Measurements from ENCODE around the gene TEAD2.
A peak's percentile ranks its signal among the peaks of the same experiment; 100 is the strongest.
"Not testable (repeated sequence)": the region's sequence is repeated elsewhere in the genome, so short reads cannot be mapped to it uniquely, and the experiment has no call there.

Gene TEAD2

GRCh38 chr19:49331616-49332055 lies 30.6 kb downstream of the TEAD2 start:
- peak; percentile 32 to 49 (median 39) for DNase-seq
- no peak overlapping the region for H3K4me3 ChIP-seq (ENCODE audit: insufficient read depth, low read depth, low read length, poor library complexity, severe bottlenecking)
- H3K27ac ChIP-seq (ENCODE audit: insufficient read depth, low read length, poor library complexity, severe bottlenecking), result peak overlapping the region; percentile 7

GRCh38 chr19:49331187-49331586 lies 31.0 kb downstream of the TEAD2 start:
- not testable (repeated sequence) for H3K27ac ChIP-seq (ENCODE audit: insufficient read depth, low read length, poor library complexity, severe bottlenecking); H3K9me3 ChIP-seq (ENCODE audit: control insufficient read depth, low read length); H3K4me3 ChIP-seq (ENCODE audit: insufficient read depth, low read depth, low read length, poor library complexity, severe bottlenecking); H3K36me3 ChIP-seq (ENCODE audit: control insufficient read depth, insufficient read depth, low read length); H3K27me3 ChIP-seq (replicated peaks; ENCODE audit: control insufficient read depth, insufficient read depth, low read length, poor library complexity, severe bottlenecking); DNase-seq
- peaks cover 29% of the 10 kb centered on the region for H3K4me1 ChIP-seq (ENCODE audit: control insufficient read depth, insufficient read depth, low read length, poor library complexity, severe bottlenecking)

More at GRCh38 chr19:49331616-49332055, 30.6 kb downstream of the TEAD2 start:
- H3K27me3 ChIP-seq (replicated peaks; ENCODE audit: control insufficient read depth, insufficient read depth, low read length, poor library complexity, severe bottlenecking), result no peaks in the 10 kb centered on the region
- H3K9me3 ChIP-seq (ENCODE audit: control insufficient read depth, low read length), result no peaks in the 10 kb centered on the region
- H3K36me3 ChIP-seq (ENCODE audit: control insufficient read depth, insufficient read depth, low read length), result no peaks in the 10 kb centered on the region
- H3K4me1 ChIP-seq (ENCODE audit: control insufficient read depth, insufficient read depth, low read length, poor library complexity, severe bottlenecking), result peaks cover 34% of the 10 kb centered on the region

- no peak overlapping the region for H3K4me3 ChIP-seq (ENCODE audit: insufficient read depth, low read depth, low read length, poor library complexity, severe bottlenecking)
- no peaks in the 10 kb centered on the region for H3K36me3 ChIP-seq (ENCODE audit: control insufficient read depth, insufficient read depth, low read length)
- H3K27ac ChIP-seq (ENCODE audit: insufficient read depth, low read length, poor library complexity, severe bottlenecking), result no peak overlapping the region
- no peaks in the 10 kb centered on the region for H3K27me3 ChIP-seq (replicated peaks; ENCODE audit: control insufficient read depth, insufficient read depth, low read length, poor library complexity, severe bottlenecking)
- DNase-seq, result no peak
- H3K9me3 ChIP-seq (ENCODE audit: control insufficient read depth, low read length), result no peaks in the 10 kb centered on the region
- H3K4me1 ChIP-seq (ENCODE audit: control insufficient read depth, insufficient read depth, low read length, poor library complexity, severe bottlenecking), result peaks cover 13% of the 10 kb centered on the region
Observed at GRCh38 chr19:49328741-49329140, 33.5 kb downstream of the TEAD2 start.

GRCh38 chr19:49327878-49328544 lies 34.2 kb downstream of the TEAD2 start:
- peak in 1 of 3 donors; percentile 14 for DNase-seq
- H3K36me3 ChIP-seq (ENCODE audit: control insufficient read depth, insufficient read depth, low read length), result no peaks in the 10 kb centered on the region
- H3K4me1 ChIP-seq (ENCODE audit: control insufficient read depth, insufficient read depth, low read length, poor library complexity, severe bottlenecking), result peaks cover 6% of the 10 kb centered on the region
- H3K27ac ChIP-seq (ENCODE audit: insufficient read depth, low read length, poor library complexity, severe bottlenecking), result no peak overlapping the region
- no peak overlapping the region for H3K4me3 ChIP-seq (ENCODE audit: insufficient read depth, low read depth, low read length, poor library complexity, severe bottlenecking)
- no peaks in the 10 kb centered on the region for H3K9me3 ChIP-seq (ENCODE audit: control insufficient read depth, low read length)
- no peaks in the 10 kb centered on the region for H3K27me3 ChIP-seq (replicated peaks; ENCODE audit: control insufficient read depth, insufficient read depth, low read length, poor library complexity, severe bottlenecking)

- Histone ChIP-seq H3K9me3 (ENCODE audit: control insufficient read depth, low read length) (no peaks in the 10 kb centered on the region), H3K27me3 (replicated peaks; ENCODE audit: control insufficient read depth, insufficient read depth, low read length, poor library complexity, severe bottlenecking) (no peaks in the 10 kb centered on the region), H3K4me1 (ENCODE audit: control insufficient read depth, insufficient read depth, low read length, poor library complexity, severe bottlenecking) (no peaks in the 10 kb centered on the region), H3K36me3 (ENCODE audit: control insufficient read depth, insufficient read depth, low read length) (no peaks in the 10 kb centered on the region), H3K4me3 (ENCODE audit: insufficient read depth, low read depth, low read length, poor library complexity, severe bottlenecking) (no peak overlapping the region), H3K27ac (ENCODE audit: insufficient read depth, low read length, poor library complexity, severe bottlenecking) (no peak overlapping the region)
- DNase-seq, result no peak
Observed at GRCh38 chr19:49326165-49326704, 36.0 kb downstream of the TEAD2 start.

GRCh38 chr19:49325756-49326155 lies 36.5 kb downstream of the TEAD2 start:
- not testable (repeated sequence) for H3K27me3 ChIP-seq (replicated peaks; ENCODE audit: control insufficient read depth, insufficient read depth, low read length, poor library complexity, severe bottlenecking); H3K4me3 ChIP-seq (ENCODE audit: insufficient read depth, low read depth, low read length, poor library complexity, severe bottlenecking); H3K36me3 ChIP-seq (ENCODE audit: control insufficient read depth, insufficient read depth, low read length); DNase-seq; H3K9me3 ChIP-seq (ENCODE audit: control insufficient read depth, low read length); H3K27ac ChIP-seq (ENCODE audit: insufficient read depth, low read length, poor library complexity, severe bottlenecking); H3K4me1 ChIP-seq (ENCODE audit: control insufficient read depth, insufficient read depth, low read length, poor library complexity, severe bottlenecking)

GRCh38 chr19:49324801-49325576 lies 37.2 kb downstream of the TEAD2 start, which contains the start of gene SLC6A16:
SLC6A16 (minus strand) TSS chr19:49325191; CDS start chr19:49311347, 13,844 bp downstream.
- Histone ChIP-seq H3K27me3 (replicated peaks; ENCODE audit: control insufficient read depth, insufficient read depth, low read length, poor library complexity, severe bottlenecking) (no peaks in the 10 kb centered on the region), H3K36me3 (ENCODE audit: control insufficient read depth, insufficient read depth, low read length) (no peaks in the 10 kb centered on the region), H3K4me1 (ENCODE audit: control insufficient read depth, insufficient read depth, low read length, poor library complexity, severe bottlenecking) (no peaks in the 10 kb centered on the region), H3K9me3 (ENCODE audit: control insufficient read depth, low read length) (no peaks in the 10 kb centered on the region), H3K27ac (ENCODE audit: insufficient read depth, low read length, poor library complexity, severe bottlenecking) (no peak within 1 kb of the TSS), H3K4me3 (ENCODE audit: insufficient read depth, low read depth, low read length, poor library complexity, severe bottlenecking) (no peak within 1 kb of the TSS)
- DNase-seq, result no peak

- H3K4me1 ChIP-seq (ENCODE audit: control insufficient read depth, insufficient read depth, low read length, poor library complexity, severe bottlenecking), result no peaks in the 10 kb centered on the region
- no peak for DNase-seq
- H3K27ac ChIP-seq (ENCODE audit: insufficient read depth, low read length, poor library complexity, severe bottlenecking), result no peak overlapping the region
- no peak overlapping the region for H3K4me3 ChIP-seq (ENCODE audit: insufficient read depth, low read depth, low read length, poor library complexity, severe bottlenecking)
- no peaks in the 10 kb centered on the region for H3K27me3 ChIP-seq (replicated peaks; ENCODE audit: control insufficient read depth, insufficient read depth, low read length, poor library complexity, severe bottlenecking)
- H3K36me3 ChIP-seq (ENCODE audit: control insufficient read depth, insufficient read depth, low read length), result no peaks in the 10 kb centered on the region
- no peaks in the 10 kb centered on the region for H3K9me3 ChIP-seq (ENCODE audit: control insufficient read depth, low read length)
Observed at GRCh38 chr19:49318296-49318695, 43.9 kb downstream of the TEAD2 start.

GRCh38 chr19:49316284-49316683 lies 45.9 kb downstream of the TEAD2 start:
- no peaks in the 10 kb centered on the region for H3K27me3 ChIP-seq (replicated peaks; ENCODE audit: control insufficient read depth, insufficient read depth, low read length, poor library complexity, severe bottlenecking)
- H3K4me1 ChIP-seq (ENCODE audit: control insufficient read depth, insufficient read depth, low read length, poor library complexity, severe bottlenecking), result no peaks in the 10 kb centered on the region
- H3K4me3 ChIP-seq (ENCODE audit: insufficient read depth, low read depth, low read length, poor library complexity, severe bottlenecking), result no peak overlapping the region
- no peak for DNase-seq
- no peaks in the 10 kb centered on the region for H3K36me3 ChIP-seq (ENCODE audit: control insufficient read depth, insufficient read depth, low read length)
- no peak overlapping the region for H3K27ac ChIP-seq (ENCODE audit: insufficient read depth, low read length, poor library complexity, severe bottlenecking)
- H3K9me3 ChIP-seq (ENCODE audit: control insufficient read depth, low read length), result no peaks in the 10 kb centered on the region

GRCh38 chr19:49315111-49315510 lies 47.1 kb downstream of the TEAD2 start:
- Histone ChIP-seq H3K36me3 (ENCODE audit: control insufficient read depth, insufficient read depth, low read length) (no peaks in the 10 kb centered on the region), H3K4me1 (ENCODE audit: control insufficient read depth, insufficient read depth, low read length, poor library complexity, severe bottlenecking) (no peaks in the 10 kb centered on the region), H3K4me3 (ENCODE audit: insufficient read depth, low read depth, low read length, poor library complexity, severe bottlenecking) (no peak overlapping the region), H3K9me3 (ENCODE audit: control insufficient read depth, low read length) (no peaks in the 10 kb centered on the region), H3K27ac (ENCODE audit: insufficient read depth, low read length, poor library complexity, severe bottlenecking) (no peak overlapping the region), H3K27me3 (replicated peaks; ENCODE audit: control insufficient read depth, insufficient read depth, low read length, poor library complexity, severe bottlenecking) (no peaks in the 10 kb centered on the region)
- DNase-seq, result no peak
